ENCODE measurements around the gene SMNDC1. TPM values are rescaled to one million over a fixed set of nuclear protein-coding genes. Genes with fewer than 3 reads are reported as not detected.

Gene SMNDC1
- total RNA-seq, 2 experiments from 2014 or later = 40.2 to 48.1 TPM

- Mint-ChIP-seq H3K36me3 (ENCODE audit: low read depth) (no peaks in the 10 kb centered on the region), H3K27me3 (no peaks in the 10 kb centered on the region), H3K9me3 (no peaks in the 10 kb centered on the region), H3K27ac (no peak overlapping the region), H3K4me1 (ENCODE audit: low read depth) (peaks cover 48% of the 10 kb centered on the region), H3K4me3 (no peak overlapping the region)
- H3K27ac ChIP-seq (ENCODE audit: low read depth in 1 of 2, low read length in 2 of 2) = no peak overlapping the region
- ChIA-PET CTCF (no interaction called here), POLR2A (interaction anchor here (1.2 kb wide), 1 partner anchor 142 kb away, joined by 6 read pairs; no protein-coding TSS in a partner anchor)
- DNase-seq (no peak), ATAC-seq (ENCODE audit: poor library complexity) (no peak)
- H3K4me3 ChIP-seq (ENCODE audit: low read length) = no peak overlapping the region
- H3K36me3 ChIP-seq (ENCODE audit: insufficient read depth, low read length) = no peaks in the 10 kb centered on the region
- TF ChIP-seq CTCF (IDR thresholded peaks at IDR 0.05) = no peak
- intact Hi-C loops (cut with DNase I, micrococcal nuclease) = no loop called here
- H3K4me1 ChIP-seq (ENCODE audit: insufficient read depth, low read length) = peaks cover 46% of the 10 kb centered on the region
- H3K9me3 ChIP-seq (ENCODE audit: control insufficient read depth in 1 of 2, insufficient read depth in 1 of 2, low read length in 2 of 2) = no peaks in the 10 kb centered on the region
- no peaks in the 10 kb centered on the region for H3K27me3 ChIP-seq (ENCODE audit: control insufficient read depth in 1 of 2, insufficient read depth in 2 of 2, low read length in 2 of 2)
Measured at GRCh38 chr10:110352930-110353243, 48.2 kb upstream of the SMNDC1 start.

DNA sequence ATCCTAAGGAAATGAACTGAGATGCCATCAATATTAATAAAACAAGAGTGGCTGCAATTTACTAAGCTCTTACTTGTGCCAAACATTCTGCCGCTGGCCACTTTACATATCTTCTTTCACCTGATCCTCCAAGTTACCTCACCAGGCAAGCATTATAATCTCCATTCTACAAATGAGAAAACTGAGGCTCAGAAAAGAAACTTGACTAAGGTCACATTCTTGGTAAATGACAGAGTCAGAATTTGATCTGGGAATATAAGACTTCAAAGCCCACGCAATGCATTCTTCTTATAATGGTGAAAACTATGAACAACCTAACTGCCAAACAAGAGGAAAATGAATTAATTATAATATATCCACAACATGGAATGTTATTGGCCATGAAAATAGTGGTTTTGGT, 46.1 kb upstream of the SMNDC1 start:
- Histone ChIP-seq H3K4me1 (ENCODE audit: insufficient read depth, low read length) (peaks cover 25% of the 10 kb centered on the region), H3K4me3 (ENCODE audit: low read length) (no peak overlapping the region), H3K27me3 (ENCODE audit: control insufficient read depth in 1 of 2, insufficient read depth in 2 of 2, low read length in 2 of 2) (no peaks in the 10 kb centered on the region), H3K27ac (ENCODE audit: low read depth in 1 of 2, low read length in 2 of 2) (no peak overlapping the region), H3K9me3 (ENCODE audit: control insufficient read depth in 1 of 2, insufficient read depth in 1 of 2, low read length in 2 of 2) (no peaks in the 10 kb centered on the region), H3K36me3 (ENCODE audit: insufficient read depth, low read length) (no peaks in the 10 kb centered on the region)
- no peak overlapping the region for H3K4me3 Mint-ChIP-seq
- no peak overlapping the region for H3K27ac Mint-ChIP-seq
- intact Hi-C loops (cut with DNase I, micrococcal nuclease) = no loop called here
- peaks cover 28% of the 10 kb centered on the region for H3K4me1 Mint-ChIP-seq (ENCODE audit: low read depth)
- H3K27me3 Mint-ChIP-seq = no peaks in the 10 kb centered on the region
- no peak for TF ChIP-seq CTCF (IDR thresholded peaks at IDR 0.05)
- DNase-seq (no peak), ATAC-seq (ENCODE audit: poor library complexity) (no peak)
- H3K36me3 Mint-ChIP-seq (ENCODE audit: low read depth) = no peaks in the 10 kb centered on the region
- POLR2A ChIA-PET = no interaction called here
- H3K9me3 Mint-ChIP-seq = no peaks in the 10 kb centered on the region
- CTCF ChIA-PET = no interaction called here

- peaks cover 15% of the 10 kb centered on the region for H3K4me1 ChIP-seq (ENCODE audit: insufficient read depth, low read length)
- Mint-ChIP-seq H3K9me3 (no peaks in the 10 kb centered on the region), H3K4me3 (no peak overlapping the region), H3K27me3 (no peaks in the 10 kb centered on the region), H3K27ac (no peak overlapping the region), H3K4me1 (ENCODE audit: low read depth) (peaks cover 18% of the 10 kb centered on the region), H3K36me3 (ENCODE audit: low read depth) (no peaks in the 10 kb centered on the region)
- ATAC-seq (ENCODE audit: poor library complexity) (no peak), DNase-seq (no peak)
- H3K9me3 ChIP-seq (ENCODE audit: control insufficient read depth in 1 of 2, insufficient read depth in 1 of 2, low read length in 2 of 2) = no peaks in the 10 kb centered on the region
- H3K36me3 ChIP-seq (ENCODE audit: insufficient read depth, low read length) = no peaks in the 10 kb centered on the region
- H3K4me3 ChIP-seq (ENCODE audit: low read length) = no peak overlapping the region
- no peaks in the 10 kb centered on the region for H3K27me3 ChIP-seq (ENCODE audit: control insufficient read depth in 1 of 2, insufficient read depth in 2 of 2, low read length in 2 of 2)
- CTCF ChIA-PET = no interaction called here
- no peak for TF ChIP-seq CTCF (IDR thresholded peaks at IDR 0.05)
- no peak overlapping the region for H3K27ac ChIP-seq (ENCODE audit: low read depth in 1 of 2, low read length in 2 of 2)
- POLR2A ChIA-PET = no interaction called here
- intact Hi-C loops (cut with DNase I, micrococcal nuclease) = no loop called here
Measured at GRCh38 chr10:110349831-110350230, 45.1 kb upstream of the SMNDC1 start.
